ENCODE data around the gene RPL7A.
A peak's percentile ranks its signal among the peaks of the same experiment; 100 is the strongest.

DNA sequence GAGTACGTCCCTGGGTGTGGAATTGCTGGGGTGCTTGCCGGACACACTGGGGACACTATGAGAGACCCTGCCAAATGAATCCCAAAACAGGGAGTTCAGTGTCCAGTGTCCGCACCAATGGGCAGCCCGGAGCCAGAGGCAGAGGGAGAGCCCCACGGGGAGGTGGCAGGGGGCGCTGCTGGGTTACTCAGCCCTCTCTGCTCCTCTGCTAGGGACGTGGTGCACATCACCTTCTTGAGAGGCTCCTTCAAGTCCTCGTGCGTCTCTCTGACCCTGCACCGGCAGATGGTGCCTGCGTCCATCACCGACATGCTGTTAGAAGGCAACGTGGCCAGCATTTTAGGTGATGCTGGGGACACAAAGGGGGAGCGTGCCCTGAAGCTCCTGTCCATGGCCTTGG, 48.9 kb downstream of the RPL7A start:
- TF ChIP-seq POLR2A (IDR thresholded peaks at IDR 0.05) = no peak
- TF ChIP-seq, protein P1, sequence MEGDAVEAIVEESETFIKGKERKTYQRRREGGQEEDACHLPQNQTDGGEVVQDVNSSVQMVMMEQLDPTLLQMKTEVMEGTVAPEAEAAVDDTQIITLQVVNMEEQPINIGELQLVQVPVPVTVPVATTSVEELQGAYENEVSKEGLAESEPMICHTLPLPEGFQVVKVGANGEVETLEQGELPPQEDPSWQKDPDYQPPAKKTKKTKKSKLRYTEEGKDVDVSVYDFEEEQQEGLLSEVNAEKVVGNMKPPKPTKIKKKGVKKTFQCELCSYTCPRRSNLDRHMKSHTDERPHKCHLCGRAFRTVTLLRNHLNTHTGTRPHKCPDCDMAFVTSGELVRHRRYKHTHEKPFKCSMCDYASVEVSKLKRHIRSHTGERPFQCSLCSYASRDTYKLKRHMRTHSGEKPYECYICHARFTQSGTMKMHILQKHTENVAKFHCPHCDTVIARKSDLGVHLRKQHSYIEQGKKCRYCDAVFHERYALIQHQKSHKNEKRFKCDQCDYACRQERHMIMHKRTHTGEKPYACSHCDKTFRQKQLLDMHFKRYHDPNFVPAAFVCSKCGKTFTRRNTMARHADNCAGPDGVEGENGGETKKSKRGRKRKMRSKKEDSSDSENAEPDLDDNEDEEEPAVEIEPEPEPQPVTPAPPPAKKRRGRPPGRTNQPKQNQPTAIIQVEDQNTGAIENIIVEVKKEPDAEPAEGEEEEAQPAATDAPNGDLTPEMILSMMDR (IDR thresholded peaks at IDR 0.05) = peak in 2 of 4 donors; percentile 19 to 20
